Adipocyte (in vitro differentiated cells): ENCODE data around the gene AKR1B1.
"Not testable (repeated sequence)": the region's sequence is repeated elsewhere in the genome, so short reads cannot be mapped to it uniquely, and the experiment has no call there.

ENCODE experiments used
- DNase-seq: peaks from one replicate; pipeline ENCODE4 v3.0.0-alpha.2; 2015; ENCODE audit warnings: low read depth
- H3K27me3 ChIP-seq: replicated peaks from 2 replicates; pipeline ENCODE4 v1.7.0; 2013; ENCODE audit warnings: mild to moderate bottlenecking, low read length, moderate library complexity; ENCODE audit not compliant: control insufficient read depth, insufficient read depth
- H3K36me3 ChIP-seq: 2 replicates; pipeline ENCODE4 v1.7.0; 2013; ENCODE audit warnings: low read length, mild to moderate bottlenecking, moderate library complexity; ENCODE audit not compliant: control insufficient read depth, insufficient read depth, severe bottlenecking
- H3K4me1 ChIP-seq: 2 replicates; pipeline ENCODE4 v1.7.0; 2013; ENCODE audit warnings: mild to moderate bottlenecking, low read length, moderate library complexity; ENCODE audit not compliant: control insufficient read depth, insufficient read depth
- H3K4me3 ChIP-seq: 2 replicates; pipeline ENCODE4 v1.7.0; 2013; ENCODE audit warnings: mild to moderate bottlenecking, low read length, moderate library complexity
- H3K9ac ChIP-seq: 2 replicates; pipeline ENCODE4 v1.7.0; 2013; ENCODE audit warnings: mild to moderate bottlenecking, low read length, moderate library complexity
- H3K9me3 ChIP-seq: 2 replicates; pipeline ENCODE4 v1.7.0; 2013; ENCODE audit warnings: mild to moderate bottlenecking, low read length, moderate library complexity; ENCODE audit not compliant: control insufficient read depth

The AKR1B1 gene

GRCh38 chr7:134458806-134459698, at the start of gene AKR1B1:
AKR1B1 (minus strand) TSS chr7:134459100; CDS start chr7:134459062, 38 bp downstream.
- peak within 1 kb of the TSS; percentile 91 for H3K4me3 ChIP-seq
- peak within 1 kb of the TSS; percentile 88 for H3K9ac ChIP-seq
- peaks cover 2% of the 10 kb centered on the region for H3K9me3 ChIP-seq
- DNase-seq = peak; percentile 95
- peaks cover 50% of the 10 kb centered on the region for H3K4me1 ChIP-seq
- peaks cover 4% of the 10 kb centered on the region for H3K36me3 ChIP-seq
- H3K27me3 ChIP-seq = no peaks in the 10 kb centered on the region

- H3K27me3 ChIP-seq = no peaks in the 10 kb centered on the region
Measured at GRCh38 chr7:134505856-134506255, 47.0 kb upstream of the AKR1B1 start.

GRCh38 chr7:134504660-134505164, 45.8 kb upstream of the AKR1B1 start:
- Histone ChIP-seq H3K27me3 (no peaks in the 10 kb centered on the region), H3K36me3 (no peaks in the 10 kb centered on the region), H3K9ac (no peak overlapping the region), H3K4me1 (peaks cover 15% of the 10 kb centered on the region), H3K4me3 (no peak overlapping the region), H3K9me3 (no peaks in the 10 kb centered on the region)
- no peak for DNase-seq

More at GRCh38 chr7:134505856-134506255, 47.0 kb upstream of the AKR1B1 start:
- Histone ChIP-seq H3K4me3 (no peak overlapping the region), H3K9me3 (no peaks in the 10 kb centered on the region), H3K4me1 (peaks cover 15% of the 10 kb centered on the region), H3K9ac (no peak overlapping the region), H3K36me3 (no peaks in the 10 kb centered on the region)
- no peak for DNase-seq

- Histone ChIP-seq H3K27me3 (no peaks in the 10 kb centered on the region), H3K4me1 (peaks cover 7% of the 10 kb centered on the region), H3K4me3 (no peak overlapping the region), H3K9me3 (no peaks in the 10 kb centered on the region), H3K36me3 (no peaks in the 10 kb centered on the region), H3K9ac (no peak overlapping the region)
- DNase-seq = peak; percentile 50
Measured at GRCh38 chr7:134502463-134503371, 43.8 kb upstream of the AKR1B1 start.

GRCh38 chr7:134500982-134501381, 42.1 kb upstream of the AKR1B1 start:
- Histone ChIP-seq H3K27me3 (no peaks in the 10 kb centered on the region), H3K36me3 (no peaks in the 10 kb centered on the region), H3K4me3 (no peak overlapping the region), H3K4me1 (peaks cover 7% of the 10 kb centered on the region), H3K9ac (no peak overlapping the region), H3K9me3 (no peaks in the 10 kb centered on the region)
- DNase-seq = no peak

GRCh38 chr7:134500406-134500805, 41.5 kb upstream of the AKR1B1 start:
- no peak for DNase-seq
- no peaks in the 10 kb centered on the region for H3K36me3 ChIP-seq
- peaks cover 7% of the 10 kb centered on the region for H3K4me1 ChIP-seq
- no peaks in the 10 kb centered on the region for H3K27me3 ChIP-seq
- H3K9me3 ChIP-seq = no peaks in the 10 kb centered on the region
- H3K9ac ChIP-seq = no peak overlapping the region
- H3K4me3 ChIP-seq = no peak overlapping the region

GRCh38 chr7:134495546-134495945, 36.6 kb upstream of the AKR1B1 start:
- Histone ChIP-seq H3K9ac (no peak overlapping the region), H3K9me3 (no peaks in the 10 kb centered on the region), H3K36me3 (no peaks in the 10 kb centered on the region), H3K27me3 (no peaks in the 10 kb centered on the region), H3K4me3 (no peak overlapping the region), H3K4me1 (no peaks in the 10 kb centered on the region)
- DNase-seq = no peak

GRCh38 chr7:134493091-134493490, 34.2 kb upstream of the AKR1B1 start:
- Histone ChIP-seq H3K36me3 (no peaks in the 10 kb centered on the region), H3K4me3 (no peak overlapping the region), H3K27me3 (no peaks in the 10 kb centered on the region), H3K9ac (no peak overlapping the region), H3K4me1 (no peaks in the 10 kb centered on the region), H3K9me3 (no peaks in the 10 kb centered on the region)
- no peak for DNase-seq

- not testable (repeated sequence) for H3K9me3 ChIP-seq, DNase-seq, H3K27me3 ChIP-seq, H3K36me3 ChIP-seq, H3K4me1 ChIP-seq, H3K4me3 ChIP-seq, H3K9ac ChIP-seq
Measured at GRCh38 chr7:134487721-134488120, 28.8 kb upstream of the AKR1B1 start.

- H3K4me1 ChIP-seq = peaks cover 11% of the 10 kb centered on the region
- H3K36me3 ChIP-seq = no peaks in the 10 kb centered on the region
- no peak overlapping the region for H3K4me3 ChIP-seq
- peaks cover 4% of the 10 kb centered on the region for H3K9me3 ChIP-seq
- H3K27me3 ChIP-seq = no peaks in the 10 kb centered on the region
- H3K9ac ChIP-seq = no peak overlapping the region
- no peak for DNase-seq
Measured at GRCh38 chr7:134485203-134485602, 26.3 kb upstream of the AKR1B1 start.

- no peaks in the 10 kb centered on the region for H3K36me3 ChIP-seq
- H3K4me1 ChIP-seq = peaks cover 24% of the 10 kb centered on the region
- no peak overlapping the region for H3K9ac ChIP-seq
- H3K27me3 ChIP-seq = no peaks in the 10 kb centered on the region
- DNase-seq = no peak
- peaks cover 4% of the 10 kb centered on the region for H3K9me3 ChIP-seq
- no peak overlapping the region for H3K4me3 ChIP-seq
Measured at GRCh38 chr7:134483296-134483695, 24.4 kb upstream of the AKR1B1 start.
